Measurements from ENCODE around the gene PDHA2.
"Not testable (repeated sequence)": the region's sequence is repeated elsewhere in the genome, so short reads cannot be mapped to it uniquely, and the experiment has no call there.

Gene PDHA2

DNA sequence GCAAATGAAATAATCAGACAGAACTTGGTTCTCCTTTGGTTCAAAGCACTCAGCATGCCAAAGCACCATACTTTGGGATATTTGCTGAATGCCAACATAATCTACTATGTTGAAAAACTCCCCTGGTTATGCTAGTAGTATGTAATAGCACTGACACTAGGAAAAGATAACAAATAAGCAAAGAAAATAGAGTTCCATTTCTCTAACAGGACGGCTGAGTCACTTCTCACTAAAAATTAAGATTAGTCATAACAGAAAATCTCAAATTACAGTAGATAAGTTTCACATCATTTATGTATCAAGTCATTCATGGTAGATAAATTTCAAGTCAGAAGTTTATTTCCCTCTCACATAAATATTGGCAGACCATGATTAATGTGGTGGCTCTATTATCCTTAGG, 17.9 kb downstream of the PDHA2 start:
- no peak for DNase-seq (ENCODE audit: extremely low spot score)
- TF ChIP-seq FOXK2 (IDR thresholded peaks at IDR 0.05) (no peak), CTBP1 (IDR thresholded peaks at IDR 0.05; ENCODE audit: borderline replicate concordance) (no peak), ELF4 (IDR thresholded peaks at IDR 0.05) (no peak), TARDBP (IDR thresholded peaks at IDR 0.05) (no peak)
- CTCF ChIA-PET, result no interaction called here
- POLR2A ChIA-PET, result no interaction called here

DNA sequence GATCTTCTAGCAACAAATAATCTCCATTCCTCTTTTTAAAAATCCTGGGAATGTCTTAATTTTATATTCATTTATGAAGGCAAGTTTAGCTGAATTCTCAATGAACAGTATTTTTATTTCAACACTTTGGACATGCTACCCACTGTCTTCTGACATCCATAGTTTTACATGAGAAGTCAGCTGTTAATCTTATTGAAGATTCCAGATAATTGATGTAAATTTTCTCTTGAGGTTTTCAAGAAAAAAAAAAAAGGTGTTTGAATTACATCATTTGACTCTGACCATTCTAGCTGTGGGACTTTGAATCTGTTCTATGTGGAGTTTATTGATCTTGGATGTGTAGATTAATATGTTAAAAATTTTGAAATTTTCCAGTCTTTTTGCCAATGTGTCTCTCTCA, 28.0 kb downstream of the PDHA2 start:
- ChIA-PET CTCF (no interaction called here), POLR2A (no interaction called here)
- TF ChIP-seq FOXK2 (IDR thresholded peaks at IDR 0.05) (no peak), BHLHE40 (IDR thresholded peaks at IDR 0.05; ENCODE audit: borderline replicate concordance) (no peak), LEF1 (IDR thresholded peaks at IDR 0.05; ENCODE audit: borderline replicate concordance) (no peak), ARNT (IDR thresholded peaks at IDR 0.05) (no peak), SP1 (IDR thresholded peaks at IDR 0.05) (no peak), L3MBTL2 (conservative IDR thresholded peaks at IDR 0.05) (no peak), TARDBP (IDR thresholded peaks at IDR 0.05) (no peak), NFRKB (IDR thresholded peaks at IDR 0.05) (no peak), ZNF384 (IDR thresholded peaks at IDR 0.05) (no peak), FOXM1 (IDR thresholded peaks at IDR 0.05; ENCODE audit: borderline replicate concordance) (no peak), ELF4 (IDR thresholded peaks at IDR 0.05) (no peak), FOXA1 (IDR thresholded peaks at IDR 0.05) (no peak)
- TF ChIP-seq, protein P1, sequence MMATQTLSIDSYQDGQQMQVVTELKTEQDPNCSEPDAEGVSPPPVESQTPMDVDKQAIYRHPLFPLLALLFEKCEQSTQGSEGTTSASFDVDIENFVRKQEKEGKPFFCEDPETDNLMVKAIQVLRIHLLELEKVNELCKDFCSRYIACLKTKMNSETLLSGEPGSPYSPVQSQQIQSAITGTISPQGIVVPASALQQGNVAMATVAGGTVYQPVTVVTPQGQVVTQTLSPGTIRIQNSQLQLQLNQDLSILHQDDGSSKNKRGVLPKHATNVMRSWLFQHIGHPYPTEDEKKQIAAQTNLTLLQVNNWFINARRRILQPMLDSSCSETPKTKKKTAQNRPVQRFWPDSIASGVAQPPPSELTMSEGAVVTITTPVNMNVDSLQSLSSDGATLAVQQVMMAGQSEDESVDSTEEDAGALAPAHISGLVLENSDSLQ (IDR thresholded peaks at IDR 0.05), result no peak
- DNase-seq (ENCODE audit: extremely low spot score), result no peak

DNA sequence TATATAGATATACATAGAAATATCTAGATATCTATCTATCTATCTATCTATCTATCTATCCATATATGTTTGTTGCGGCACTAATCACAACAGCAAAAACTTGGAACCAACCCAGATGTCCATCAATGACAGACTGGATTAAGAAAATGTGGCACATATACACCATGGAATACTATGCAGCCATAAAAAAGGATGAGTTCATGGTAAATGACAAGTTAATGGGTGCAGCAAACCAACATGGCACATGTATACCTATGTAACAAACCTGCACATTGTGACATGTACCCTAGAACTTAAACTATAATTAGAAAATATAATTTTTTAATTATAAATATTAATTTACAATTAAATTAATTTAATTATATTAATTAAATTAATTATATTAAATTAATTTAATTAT, 29.5 kb downstream of the PDHA2 start:
- POLR2A ChIA-PET, result not testable (repeated sequence)

DNA sequence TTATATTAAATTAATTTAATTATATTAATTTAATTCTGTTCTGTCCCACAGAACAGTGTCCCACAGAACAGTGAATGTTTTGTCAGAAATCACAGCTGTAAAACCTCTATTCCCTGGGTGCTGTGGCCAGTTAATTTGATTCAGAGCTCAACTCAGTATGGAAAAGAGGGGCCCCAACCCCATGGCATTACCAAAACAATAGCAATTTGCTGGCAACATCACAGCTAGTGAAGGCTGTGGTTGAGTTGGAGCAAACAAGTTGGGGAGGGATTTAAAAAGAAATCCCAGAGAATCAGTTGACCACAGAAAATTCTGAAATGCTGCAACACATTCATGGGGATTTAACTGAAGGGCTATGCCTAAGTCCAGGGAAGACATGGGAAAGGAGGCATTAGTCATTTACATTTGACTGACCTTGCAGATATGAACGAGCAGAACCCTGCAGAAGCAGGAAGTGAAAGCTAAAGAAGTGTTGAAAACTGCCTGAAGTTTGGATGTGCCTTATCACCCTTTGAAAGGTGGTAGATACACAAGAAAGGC, 30.1 kb downstream of the PDHA2 start:
- TF ChIP-seq, protein P1 (IDR thresholded peaks at IDR 0.05), result no peak
- no peak for TF ChIP-seq FOXA1 (IDR thresholded peaks at IDR 0.05)
- TF ChIP-seq BHLHE40 (IDR thresholded peaks at IDR 0.05; ENCODE audit: borderline replicate concordance), result no peak
- TF ChIP-seq LEF1 (IDR thresholded peaks at IDR 0.05; ENCODE audit: borderline replicate concordance), result no peak
- TF ChIP-seq HDGF (IDR thresholded peaks at IDR 0.05; ENCODE audit: borderline replicate concordance), result no peak
- no peak for TF ChIP-seq CTBP1 (IDR thresholded peaks at IDR 0.05; ENCODE audit: borderline replicate concordance)
- TF ChIP-seq NFRKB (IDR thresholded peaks at IDR 0.05), result no peak
- no peak for TF ChIP-seq TARDBP (IDR thresholded peaks at IDR 0.05)
- no peak for TF ChIP-seq ARNT (IDR thresholded peaks at IDR 0.05)
- no peak for TF ChIP-seq SP1 (IDR thresholded peaks at IDR 0.05)
- POLR2A ChIA-PET, result no interaction called here
- no peak for DNase-seq (ENCODE audit: extremely low spot score)
- CTCF ChIA-PET, result no interaction called here

More for the DNA sequence above, 29.5 kb downstream of the PDHA2 start:
- DNase-seq (ENCODE audit: extremely low spot score); CTCF ChIA-PET: not testable (repeated sequence)

DNA sequence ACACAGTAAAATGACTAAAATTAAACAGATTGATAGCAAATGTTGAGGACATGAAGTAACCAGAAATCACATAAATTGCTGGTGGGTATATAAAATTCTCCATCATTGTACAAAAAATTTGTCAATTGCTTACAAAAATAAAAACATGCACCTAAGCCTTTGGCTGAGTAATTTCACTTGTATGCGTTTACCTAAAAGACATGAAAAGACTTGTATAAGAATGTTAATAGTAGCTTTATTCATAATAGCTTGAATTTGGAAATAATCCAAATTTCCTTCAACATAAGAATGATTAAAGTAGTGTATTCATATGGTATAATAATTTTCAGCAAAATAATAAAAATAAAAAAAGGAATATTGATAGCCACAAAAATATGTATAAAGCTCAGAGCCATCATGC, 37.7 kb downstream of the PDHA2 start:
- DNase-seq (ENCODE audit: extremely low spot score), result no peak
- POLR2A ChIA-PET, result no interaction called here
- TF ChIP-seq L3MBTL2 (conservative IDR thresholded peaks at IDR 0.05) (no peak), ARNT (IDR thresholded peaks at IDR 0.05) (no peak), CTBP1 (IDR thresholded peaks at IDR 0.05; ENCODE audit: borderline replicate concordance) (no peak), ELF4 (IDR thresholded peaks at IDR 0.05) (no peak), FOXK2 (IDR thresholded peaks at IDR 0.05) (no peak)
- CTCF ChIA-PET, result no interaction called here

DNA sequence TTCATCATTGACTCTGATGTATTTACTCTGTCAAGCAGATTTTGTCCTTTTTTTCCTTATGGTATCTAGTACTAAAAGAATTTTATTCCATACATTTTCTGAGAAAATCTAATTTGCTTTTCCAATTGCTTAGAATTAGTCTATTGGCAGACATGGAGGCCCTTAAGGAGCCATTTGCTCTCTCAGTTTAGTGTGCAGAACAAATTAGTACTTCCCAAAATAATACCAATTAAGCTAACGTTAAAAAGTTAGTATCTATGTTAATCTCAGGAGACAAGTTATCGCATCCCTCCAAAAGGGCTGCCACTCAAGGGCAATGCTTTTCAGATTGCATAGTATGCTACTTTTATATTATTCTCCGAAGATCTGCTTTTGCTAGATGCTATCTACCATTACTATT, 47.7 kb downstream of the PDHA2 start:
- ChIA-PET POLR2A (no interaction called here), CTCF (no interaction called here)
- TF ChIP-seq FOXK2 (IDR thresholded peaks at IDR 0.05) (no peak), SP1 (IDR thresholded peaks at IDR 0.05) (no peak), TARDBP (IDR thresholded peaks at IDR 0.05) (no peak), BHLHE40 (IDR thresholded peaks at IDR 0.05; ENCODE audit: borderline replicate concordance) (no peak), ZNF384 (IDR thresholded peaks at IDR 0.05) (no peak), FOXA1 (IDR thresholded peaks at IDR 0.05) (no peak), HDGF (IDR thresholded peaks at IDR 0.05; ENCODE audit: borderline replicate concordance) (no peak), LEF1 (IDR thresholded peaks at IDR 0.05; ENCODE audit: borderline replicate concordance) (no peak), ELF4 (IDR thresholded peaks at IDR 0.05) (no peak), FOXM1 (IDR thresholded peaks at IDR 0.05; ENCODE audit: borderline replicate concordance) (no peak)
- TF ChIP-seq, protein P1 (IDR thresholded peaks at IDR 0.05), result no peak
- DNase-seq (ENCODE audit: extremely low spot score), result no peak

DNA sequence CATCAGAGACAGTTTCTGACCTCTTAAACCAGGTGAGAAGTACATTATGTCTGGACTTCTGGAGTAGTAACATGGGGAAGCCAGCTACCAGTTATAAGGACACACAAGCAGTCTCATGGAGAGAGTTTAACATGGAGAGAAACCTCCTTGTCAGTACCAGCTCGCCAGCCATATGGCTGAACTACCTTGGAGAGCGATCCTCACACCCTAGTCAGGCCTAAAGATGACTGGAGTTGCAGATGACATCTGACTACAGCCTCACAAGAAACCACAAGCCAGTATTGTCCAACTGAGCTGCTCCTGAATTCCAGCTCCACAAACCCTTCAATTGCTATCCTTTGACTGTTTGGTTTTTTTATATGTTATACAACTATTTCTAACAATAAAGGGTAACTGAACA, 49.8 kb downstream of the PDHA2 start:
- TF ChIP-seq L3MBTL2 (conservative IDR thresholded peaks at IDR 0.05) (no peak), SP1 (IDR thresholded peaks at IDR 0.05) (no peak)
- ChIA-PET POLR2A (no interaction called here), CTCF (interaction anchor here (0.6 kb wide), 1 partner anchor 92 kb away, joined by 4 read pairs; no protein-coding TSS in a partner anchor)
- no peak for DNase-seq (ENCODE audit: extremely low spot score)

Data from HEK293T (cell line).